ENCODE data around the gene LAMA4.

Gene LAMA4

GRCh38 chr6:112066606-112067005, 187.8 kb downstream of the LAMA4 start:
- no peak for DNase-seq

- DNase-seq = no peak
Measured at GRCh38 chr6:112065426-112065986, 188.9 kb downstream of the LAMA4 start.

GRCh38 chr6:112062966-112063365, 191.4 kb downstream of the LAMA4 start:
- no peak for DNase-seq

GRCh38 chr6:112061605-112062004, 192.8 kb downstream of the LAMA4 start:
- DNase-seq = no peak

Measured in NCI-H345 (cell line).